ENCODE data around the gene PEX12.

The PEX12 gene

DNA sequence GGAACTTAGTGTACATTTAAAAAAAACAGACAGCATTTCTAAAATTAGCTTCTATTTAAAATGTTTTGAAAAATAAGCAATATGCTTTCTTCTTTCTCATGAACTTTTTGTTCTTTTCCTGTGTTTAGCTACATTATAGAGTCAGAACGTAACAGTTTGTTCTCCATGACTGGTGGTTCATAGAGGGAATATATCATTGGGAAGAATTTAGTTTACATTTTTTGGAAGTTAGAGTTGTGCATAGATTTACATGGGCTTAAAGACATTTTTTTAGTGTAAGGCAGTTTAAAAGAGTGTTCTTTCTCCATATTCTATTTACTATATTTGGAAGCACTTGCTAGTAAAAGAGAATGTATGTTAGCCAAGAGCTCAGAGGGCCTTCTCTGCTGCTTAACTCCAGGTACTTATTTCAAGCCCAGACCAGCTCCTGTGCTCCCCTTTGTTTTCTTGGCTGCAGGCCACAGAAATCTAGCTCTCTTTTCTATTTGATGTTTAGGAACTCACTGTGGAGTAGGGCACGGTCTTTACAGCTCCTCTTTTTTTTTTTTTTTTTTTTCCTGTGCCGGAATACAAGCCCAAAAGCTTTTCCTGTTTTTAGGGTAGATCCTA, 29.0 kb upstream of the PEX12 start:
- Histone ChIP-seq H3K9ac (ENCODE audit: low read length) (no peak overlapping the region), H3K36me3 (replicated peaks; ENCODE audit: insufficient read depth, low read length) (no peaks in the 10 kb centered on the region), H3K79me2 (ENCODE audit: low read length) (no peaks in the 10 kb centered on the region), H3K4me3 (ENCODE audit: low read length) (no peak overlapping the region), H3K27me3 (replicated peaks; ENCODE audit: insufficient read depth, low read length) (no peaks in the 10 kb centered on the region), H2AFZ (ENCODE audit: low read length) (no peak overlapping the region), H3K9me2 (replicated peaks; ENCODE audit: insufficient read depth, low read length) (no peaks in the 10 kb centered on the region), H3K4me2 (ENCODE audit: low read depth, low read length) (no peak overlapping the region), H3K4me1 (ENCODE audit: low read length) (no peaks in the 10 kb centered on the region), H3K9me3 (replicated peaks; ENCODE audit: insufficient read depth, low read length) (no peaks in the 10 kb centered on the region), H3K27ac (ENCODE audit: low read length) (no peak overlapping the region), H3F3A (ENCODE audit: insufficient read depth, low read length) (no peaks in the 10 kb centered on the region), H4K20me1 (ENCODE audit: insufficient read depth, low read length) (no peaks in the 10 kb centered on the region; the same call in 1 of the 2 replicates)
- DNase-seq = no peak
- TF ChIP-seq EZH2phosphoT487 (IDR thresholded peaks at IDR 0.05; ENCODE audit: low read length) (no peak), EZH2 (optimal IDR thresholded peaks at IDR 0.05; ENCODE audit: low read depth, low read length) (no peak)
- TF ChIP-seq, protein P1, sequence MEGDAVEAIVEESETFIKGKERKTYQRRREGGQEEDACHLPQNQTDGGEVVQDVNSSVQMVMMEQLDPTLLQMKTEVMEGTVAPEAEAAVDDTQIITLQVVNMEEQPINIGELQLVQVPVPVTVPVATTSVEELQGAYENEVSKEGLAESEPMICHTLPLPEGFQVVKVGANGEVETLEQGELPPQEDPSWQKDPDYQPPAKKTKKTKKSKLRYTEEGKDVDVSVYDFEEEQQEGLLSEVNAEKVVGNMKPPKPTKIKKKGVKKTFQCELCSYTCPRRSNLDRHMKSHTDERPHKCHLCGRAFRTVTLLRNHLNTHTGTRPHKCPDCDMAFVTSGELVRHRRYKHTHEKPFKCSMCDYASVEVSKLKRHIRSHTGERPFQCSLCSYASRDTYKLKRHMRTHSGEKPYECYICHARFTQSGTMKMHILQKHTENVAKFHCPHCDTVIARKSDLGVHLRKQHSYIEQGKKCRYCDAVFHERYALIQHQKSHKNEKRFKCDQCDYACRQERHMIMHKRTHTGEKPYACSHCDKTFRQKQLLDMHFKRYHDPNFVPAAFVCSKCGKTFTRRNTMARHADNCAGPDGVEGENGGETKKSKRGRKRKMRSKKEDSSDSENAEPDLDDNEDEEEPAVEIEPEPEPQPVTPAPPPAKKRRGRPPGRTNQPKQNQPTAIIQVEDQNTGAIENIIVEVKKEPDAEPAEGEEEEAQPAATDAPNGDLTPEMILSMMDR (IDR thresholded peaks at IDR 0.05; ENCODE audit: low read length) = no peak

DNA sequence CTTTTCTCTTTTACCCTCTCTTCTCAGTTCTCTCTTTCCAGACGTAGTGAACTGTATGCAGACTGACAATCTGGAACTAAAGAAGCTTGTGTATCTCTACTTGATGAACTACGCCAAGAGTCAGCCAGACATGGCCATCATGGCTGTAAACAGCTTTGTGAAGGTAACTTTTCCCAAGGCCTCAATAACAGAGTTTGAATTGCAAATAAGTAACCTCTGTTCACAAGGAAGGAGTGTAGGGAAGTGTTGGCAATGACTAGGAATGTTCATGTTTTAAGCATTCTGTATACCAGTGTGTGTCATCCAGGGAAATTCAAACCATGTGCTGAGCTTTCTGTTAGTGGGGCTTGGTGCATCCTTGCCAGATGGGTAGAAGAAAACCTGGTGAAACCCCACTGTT, 27.3 kb upstream of the PEX12 start:
- Histone ChIP-seq H3K9me3 (replicated peaks; ENCODE audit: insufficient read depth, low read length) (no peaks in the 10 kb centered on the region), H3F3A (ENCODE audit: insufficient read depth, low read length) (no peaks in the 10 kb centered on the region), H3K9ac (ENCODE audit: low read length) (no peak overlapping the region), H3K79me2 (ENCODE audit: low read length) (no peaks in the 10 kb centered on the region), H3K27me3 (replicated peaks; ENCODE audit: insufficient read depth, low read length) (no peaks in the 10 kb centered on the region), H3K4me3 (ENCODE audit: low read length) (no peak overlapping the region), H3K9me2 (replicated peaks; ENCODE audit: insufficient read depth, low read length) (no peaks in the 10 kb centered on the region), H3K36me3 (replicated peaks; ENCODE audit: insufficient read depth, low read length) (no peaks in the 10 kb centered on the region), H2AFZ (ENCODE audit: low read length) (no peak overlapping the region), H3K4me1 (ENCODE audit: low read length) (no peaks in the 10 kb centered on the region), H3K4me2 (ENCODE audit: low read depth, low read length) (no peak overlapping the region), H3K27ac (ENCODE audit: low read length) (no peak overlapping the region), H4K20me1 (ENCODE audit: insufficient read depth, low read length) (no peaks in the 10 kb centered on the region; the same call in none of the 2 replicates)
- TF ChIP-seq EZH2phosphoT487 (IDR thresholded peaks at IDR 0.05; ENCODE audit: low read length) (no peak), EZH2 (optimal IDR thresholded peaks at IDR 0.05; ENCODE audit: low read depth, low read length) (no peak)
- TF ChIP-seq, protein P1 (IDR thresholded peaks at IDR 0.05; ENCODE audit: low read length) = no peak
- DNase-seq = no peak

DNA sequence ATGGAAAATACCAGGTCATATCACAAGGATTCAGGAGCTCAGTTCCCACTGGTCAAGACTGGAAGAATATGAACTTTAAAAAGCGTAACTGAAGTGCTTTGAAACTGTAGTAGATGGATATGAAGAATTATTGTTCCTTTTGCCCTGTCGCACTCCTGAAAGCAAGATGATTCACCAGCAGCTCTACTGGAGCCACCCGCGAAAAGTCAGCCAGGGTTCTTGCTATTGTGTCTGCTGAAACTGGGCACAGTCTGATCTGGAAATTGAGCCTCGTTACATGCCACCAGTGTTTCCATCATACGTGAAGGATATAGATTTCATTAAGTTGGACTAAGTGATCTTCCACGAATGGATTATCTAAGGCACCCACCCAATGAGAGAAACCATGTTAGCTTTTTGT, 25.3 kb upstream of the PEX12 start:
- Histone ChIP-seq H3K9me3 (replicated peaks; ENCODE audit: insufficient read depth, low read length) (no peaks in the 10 kb centered on the region), H3K36me3 (replicated peaks; ENCODE audit: insufficient read depth, low read length) (0 out of 2 replicates have a peak, but pooled peaks cover 4% of the 10 kb centered on the region), H4K20me1 (ENCODE audit: insufficient read depth, low read length) (no peaks in the 10 kb centered on the region; the same call in none of the 2 replicates), H3K4me2 (ENCODE audit: low read depth, low read length) (no peak overlapping the region), H3K79me2 (ENCODE audit: low read length) (no peaks in the 10 kb centered on the region), H3K9me2 (replicated peaks; ENCODE audit: insufficient read depth, low read length) (no peaks in the 10 kb centered on the region), H3F3A (ENCODE audit: insufficient read depth, low read length) (no peaks in the 10 kb centered on the region), H3K4me1 (ENCODE audit: low read length) (no peaks in the 10 kb centered on the region), H3K27me3 (replicated peaks; ENCODE audit: insufficient read depth, low read length) (no peaks in the 10 kb centered on the region), H3K4me3 (ENCODE audit: low read length) (no peak overlapping the region), H3K27ac (ENCODE audit: low read length) (no peak overlapping the region), H2AFZ (ENCODE audit: low read length) (no peak overlapping the region), H3K9ac (ENCODE audit: low read length) (no peak overlapping the region)
- DNase-seq = no peak
- TF ChIP-seq, protein P1 (IDR thresholded peaks at IDR 0.05; ENCODE audit: low read length) = no peak
- no peak for TF ChIP-seq EZH2phosphoT487 (IDR thresholded peaks at IDR 0.05; ENCODE audit: low read length)
- no peak for TF ChIP-seq EZH2 (optimal IDR thresholded peaks at IDR 0.05; ENCODE audit: low read depth, low read length)
